Astrocyte of the cerebellum (primary cell): ENCODE data around the gene DNAH2.

Experiments
- DNase-seq: peaks from one replicate; pipeline ENCODE4 v3.0.0-alpha.2; 2011; ENCODE audit warnings: low read depth
- H3K4me3 ChIP-seq: 2 replicates; pipeline ENCODE4 v1.5.1; 2011; ENCODE audit warnings: mild to moderate bottlenecking, low read depth, low read length, moderate library complexity
- CTCF ChIP-seq: IDR thresholded peaks from 2 replicates; pipeline ENCODE4 v1.5.1; 2012; ENCODE audit warnings: low read length, low read depth, moderate library complexity, mild to moderate bottlenecking; ENCODE audit errors: missing control alignments
- in situ Hi-C: cut with HindIII; loops from 2 replicates; pipeline ENCODE4 v1.10.0; 2017; ENCODE audit warnings: low sequenced_read_pairs

DNAH2 gene

GRCh38 chr17:7688808-7689316 is 28.7 kb upstream of the DNAH2 start:
- in situ Hi-C loops: no loop called here
- DNase-seq: no peak
- TF ChIP-seq CTCF: no peak
- H3K4me3 ChIP-seq: peak overlapping the region; percentile 60

DNA sequence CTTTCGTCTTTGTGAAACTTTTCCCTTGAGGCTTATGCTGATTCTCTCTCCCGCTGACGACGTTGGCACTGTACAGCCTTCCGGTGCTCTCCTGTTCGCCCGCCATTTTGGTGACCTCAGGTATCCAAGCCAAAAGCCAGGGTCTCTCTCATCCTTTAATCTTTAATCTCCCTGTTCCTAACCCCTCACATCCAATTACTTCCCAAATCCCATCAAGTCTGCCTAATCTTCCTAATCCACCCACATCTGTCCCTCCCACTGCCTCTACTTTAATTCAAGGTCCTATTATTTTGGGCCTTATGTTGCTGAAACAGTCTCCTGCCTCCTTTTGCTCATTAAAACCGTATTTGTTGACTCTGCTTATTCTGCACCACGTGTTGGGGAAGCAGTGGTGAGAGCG is 22.0 kb upstream of the DNAH2 start:
- in situ Hi-C loops: no loop called here
- H3K4me3 ChIP-seq: no peak overlapping the region
- no peak for TF ChIP-seq CTCF
- DNase-seq: no peak

GRCh38 chr17:7697828-7698588 is 19.5 kb upstream of the DNAH2 start:
- in situ Hi-C loops: no loop called here
- no peak for TF ChIP-seq CTCF
- no peak overlapping the region for H3K4me3 ChIP-seq

DNA sequence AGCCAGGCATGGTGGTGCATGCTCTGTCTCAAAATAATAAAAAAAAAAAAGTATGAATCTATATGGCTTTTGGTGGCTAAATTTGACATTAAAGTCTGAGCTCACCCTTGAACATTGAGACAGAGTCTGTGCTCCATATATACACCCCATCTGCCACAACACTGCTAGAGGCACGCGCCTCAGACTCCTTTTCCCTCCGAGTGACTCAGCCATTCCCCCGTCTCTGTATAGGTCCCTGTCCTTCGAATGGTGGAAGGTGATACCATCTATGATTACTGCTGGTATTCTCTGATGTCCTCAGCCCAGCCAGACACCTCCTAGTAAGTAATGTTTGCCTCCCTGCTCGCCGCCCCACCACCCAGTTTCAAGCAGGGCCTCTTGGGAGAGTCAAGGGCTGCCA is 17.0 kb upstream of the DNAH2 start:
- in situ Hi-C loops: no loop called here
- TF ChIP-seq CTCF: no peak
- no peak overlapping the region for H3K4me3 ChIP-seq
- no peak for DNase-seq

More at GRCh38 chr17:7697828-7698588, 19.5 kb upstream of the DNAH2 start:
- DNase-seq: no peak

DNA sequence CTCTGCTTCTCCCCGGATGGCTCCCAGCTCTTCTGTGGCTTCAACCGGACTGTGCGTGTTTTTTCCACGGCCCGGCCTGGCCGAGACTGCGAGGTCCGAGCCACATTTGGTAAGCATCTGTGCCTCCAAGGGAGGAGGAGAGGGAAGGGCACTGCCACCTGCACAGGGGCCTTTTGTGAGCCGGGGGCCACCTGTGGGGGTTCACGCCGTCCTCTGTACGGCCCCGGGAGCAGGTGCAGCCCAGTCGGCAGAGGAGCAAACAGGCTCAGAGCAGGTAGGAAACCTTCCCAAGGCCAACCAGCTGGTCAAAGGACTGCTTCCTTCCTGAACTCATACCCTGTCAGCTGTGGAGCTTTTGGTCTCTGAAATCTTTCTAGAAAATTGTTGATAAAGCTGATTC is 15.9 kb upstream of the DNAH2 start:
- no peak overlapping the region for H3K4me3 ChIP-seq
- in situ Hi-C loops: no loop called here
- no peak for TF ChIP-seq CTCF
- no peak for DNase-seq

DNA sequence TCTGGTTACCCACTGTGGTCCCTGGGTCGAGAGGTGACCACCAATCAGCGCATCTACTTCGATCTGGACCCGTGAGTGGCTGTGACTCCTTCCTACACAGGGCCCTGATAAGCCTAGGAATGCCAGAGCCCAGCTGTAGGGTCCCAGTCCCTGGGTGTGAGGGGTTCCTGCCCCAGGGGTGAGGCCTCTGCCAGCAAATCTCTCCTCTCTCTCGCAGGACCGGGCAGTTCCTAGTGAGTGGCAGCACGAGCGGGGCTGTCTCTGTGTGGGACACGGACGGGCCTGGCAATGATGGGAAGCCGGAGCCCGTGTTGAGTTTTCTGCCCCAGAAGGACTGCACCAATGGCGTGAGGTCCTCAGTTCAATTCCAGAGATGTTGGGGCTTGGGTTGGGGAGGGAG is 14.8 kb upstream of the DNAH2 start:
- in situ Hi-C loops: no loop called here
- no peak for DNase-seq
- H3K4me3 ChIP-seq: no peak overlapping the region
- TF ChIP-seq CTCF: no peak
